K562 (cell line): ENCODE results near the gene CNPY4. TPM values are rescaled to one million over a fixed set of nuclear protein-coding genes. Genes with fewer than 3 reads are reported as not detected.
A peak's percentile ranks its signal among the peaks of the same experiment; 100 is the strongest.

Experiments
- ARID2 ChIP-seq: fragments of 450-650 bp; IDR thresholded peaks from 2 replicates; pipeline ENCODE4 v1.6.1; 2017; ENCODE audit warnings: antibody characterized with exemption, mild to moderate bottlenecking
- CREM ChIP-seq: IDR thresholded peaks from 2 replicates; pipeline ENCODE4 v1.6.1; 2014; ENCODE audit warnings: antibody characterized with exemption, low read depth
- DPF2 ChIP-seq: fragments of 450-650 bp; IDR thresholded peaks from 2 replicates; pipeline ENCODE4 v1.6.1; 2016
- ETV5 ChIP-seq: sonication (generic); formaldehyde crosslinking; IDR thresholded peaks from 2 replicates; pipeline ENCODE4 v1.4.0; 2020; ENCODE audit warnings: low read depth, mild to moderate bottlenecking, missing genetic modification reagents
- GATAD2A ChIP-seq: fragments of 450-650 bp; IDR thresholded peaks from 2 replicates; pipeline ENCODE4 v1.6.1; 2017
- ILK ChIP-seq: fragments of 450-650 bp; IDR thresholded peaks from 2 replicates; pipeline ENCODE4 v1.6.1; 2016; ENCODE audit warnings: missing genetic modification characterization, low read depth, mild to moderate bottlenecking, missing compliant biosample characterization, moderate library complexity, borderline replicate concordance
- LCOR ChIP-seq: sonication (generic); formaldehyde crosslinking; IDR thresholded peaks from 2 replicates; pipeline ENCODE4 v1.8.0; 2022; ENCODE audit warnings: mild to moderate bottlenecking, missing genetic modification reagents
- NFIC ChIP-seq: fragments of 450-650 bp; IDR thresholded peaks from 2 replicates; pipeline ENCODE4 v1.6.1; 2017; ENCODE audit warnings: mild to moderate bottlenecking, inconsistent platforms
- NR2C1 ChIP-seq, 2 experiments: fragments of 450-650 bp; IDR thresholded peaks; 2 replicates each; pipeline ENCODE4 v1.6.1; 2017; ENCODE audit warnings: mild to moderate bottlenecking in 2 of 2, antibody characterized with exemption in 1 of 2, inconsistent platforms in 1 of 2, missing compliant biosample characterization in 1 of 2, missing genetic modification characterization in 1 of 2
- PBX2 ChIP-seq, 2 experiments: IDR thresholded peaks in 1 of 2; conservative IDR thresholded peaks in 1 of 2; 2 replicates each; pipeline ENCODE4 v1.6.1; 2016; ENCODE audit warnings: low read depth in 2 of 2, mild to moderate bottlenecking in 1 of 2, missing compliant biosample characterization in 1 of 2, missing genetic modification characterization in 1 of 2, moderate library complexity in 1 of 2
- PML ChIP-seq: IDR thresholded peaks from 2 replicates; pipeline ENCODE4 v1.6.1; 2012; ENCODE audit warnings: low read length, inconsistent platforms
- POLR2AphosphoS5 ChIP-seq: IDR thresholded peaks from 2 replicates; pipeline ENCODE4 v1.6.1; 2011; ENCODE audit warnings: mild to moderate bottlenecking, low read depth, low read length, moderate library complexity; ENCODE audit not compliant: control insufficient read depth, insufficient read depth
- PRPF4 ChIP-seq: fragments of 200-400 bp; formaldehyde crosslinking; IDR thresholded peaks from one replicate; pipeline ENCODE4 v1.6.1; 2017; ENCODE audit warnings: low read length, low read depth, mild to moderate bottlenecking; ENCODE audit not compliant: insufficient read depth, poor library complexity, severe bottlenecking
- SMARCA5 ChIP-seq: fragments of 450-650 bp; IDR thresholded peaks from 2 replicates; pipeline ENCODE4 v1.6.1; 2016
- SREBF2 ChIP-seq: sonication (generic); formaldehyde crosslinking; IDR thresholded peaks from 2 replicates; pipeline ENCODE4 v1.4.0; 2020; ENCODE audit warnings: mild to moderate bottlenecking, missing genetic modification reagents
- TAF7 ChIP-seq: fragments of 450-650 bp; IDR thresholded peaks from 2 replicates; pipeline ENCODE4 v1.6.1; 2016; ENCODE audit warnings: missing genetic modification characterization, missing compliant biosample characterization
- ZFP30 ChIP-seq: fragments of 250-450 bp; sonication (Bioruptor Pico); IDR thresholded peaks from 2 replicates; pipeline ENCODE4 v1.8.0; 2022; ENCODE audit warnings: moderate library complexity, mild to moderate bottlenecking, inconsistent platforms, borderline replicate concordance
- ZNF277 ChIP-seq: fragments of 250-450 bp; sonication (Bioruptor Pico); IDR thresholded peaks from 2 replicates; pipeline ENCODE4 v1.8.0; 2022; ENCODE audit warnings: inconsistent platforms, mild to moderate bottlenecking, moderate library complexity, borderline replicate concordance
- polyA plus RNA-seq, 8 experiments: library from polyadenylated mRNA; depleted of rRNA in 4 of 8; stranded (reverse) in 5 of 8; unstranded in 3 of 8; fragments of >200 nt; fragmentation: Nextera tagmentation in 2 of 8; fragmentation: Illumina TruSeq in 1 of 8; extraction: Ambion mirVana in 2 of 8; extraction: Trizol in 1 of 8; gene quantifications; 2 replicates each; pipeline versions ENCODE4 v1.2.1 to v1.2.3, GENCODE V29; 2011 to 2014; ENCODE audit warnings: inconsistent platforms in 1 of 8, missing spikeins in 1 of 8
- total RNA-seq, 7 experiments: library from RNA; depleted of rRNA in 6 of 7; stranded (reverse); fragments of >200 nt in 6 of 7; fragmentation: Illumina TruSeq in 2 of 7; extraction: Trizol in 2 of 7; gene quantifications; 2 replicates each; pipeline versions ENCODE4 v1.2.1 to v1.2.3, GENCODE V29; 2011 to 2021; ENCODE audit warnings: low replicate concordance in 1 of 7
- TF ChIP-seq, protein P1 (sequence below): sonication (generic); formaldehyde crosslinking; IDR thresholded peaks from 2 replicates; pipeline ENCODE4 v1.8.1; 2023; ENCODE audit warnings: missing genetic modification reagents, mild to moderate bottlenecking, borderline replicate concordance
- TF ChIP-seq, protein P2 (sequence below): fragments of 250-450 bp; sonication (Bioruptor Pico); IDR thresholded peaks from 2 replicates; pipeline ENCODE4 v1.9.0; 2021; ENCODE audit warnings: mild to moderate bottlenecking

The CNPY4 gene
- total and polyA plus RNA-seq, 9 of the 15 experiments (the other 6 are each of a cell fraction or from before 2014, with no cell fraction given), result 1.9 to 11.2 (median 7.0) TPM

GRCh38 chr7:100159099-100159623 lies 39.7 kb downstream of the CNPY4 start (continued):
- TF ChIP-seq, protein P1, sequence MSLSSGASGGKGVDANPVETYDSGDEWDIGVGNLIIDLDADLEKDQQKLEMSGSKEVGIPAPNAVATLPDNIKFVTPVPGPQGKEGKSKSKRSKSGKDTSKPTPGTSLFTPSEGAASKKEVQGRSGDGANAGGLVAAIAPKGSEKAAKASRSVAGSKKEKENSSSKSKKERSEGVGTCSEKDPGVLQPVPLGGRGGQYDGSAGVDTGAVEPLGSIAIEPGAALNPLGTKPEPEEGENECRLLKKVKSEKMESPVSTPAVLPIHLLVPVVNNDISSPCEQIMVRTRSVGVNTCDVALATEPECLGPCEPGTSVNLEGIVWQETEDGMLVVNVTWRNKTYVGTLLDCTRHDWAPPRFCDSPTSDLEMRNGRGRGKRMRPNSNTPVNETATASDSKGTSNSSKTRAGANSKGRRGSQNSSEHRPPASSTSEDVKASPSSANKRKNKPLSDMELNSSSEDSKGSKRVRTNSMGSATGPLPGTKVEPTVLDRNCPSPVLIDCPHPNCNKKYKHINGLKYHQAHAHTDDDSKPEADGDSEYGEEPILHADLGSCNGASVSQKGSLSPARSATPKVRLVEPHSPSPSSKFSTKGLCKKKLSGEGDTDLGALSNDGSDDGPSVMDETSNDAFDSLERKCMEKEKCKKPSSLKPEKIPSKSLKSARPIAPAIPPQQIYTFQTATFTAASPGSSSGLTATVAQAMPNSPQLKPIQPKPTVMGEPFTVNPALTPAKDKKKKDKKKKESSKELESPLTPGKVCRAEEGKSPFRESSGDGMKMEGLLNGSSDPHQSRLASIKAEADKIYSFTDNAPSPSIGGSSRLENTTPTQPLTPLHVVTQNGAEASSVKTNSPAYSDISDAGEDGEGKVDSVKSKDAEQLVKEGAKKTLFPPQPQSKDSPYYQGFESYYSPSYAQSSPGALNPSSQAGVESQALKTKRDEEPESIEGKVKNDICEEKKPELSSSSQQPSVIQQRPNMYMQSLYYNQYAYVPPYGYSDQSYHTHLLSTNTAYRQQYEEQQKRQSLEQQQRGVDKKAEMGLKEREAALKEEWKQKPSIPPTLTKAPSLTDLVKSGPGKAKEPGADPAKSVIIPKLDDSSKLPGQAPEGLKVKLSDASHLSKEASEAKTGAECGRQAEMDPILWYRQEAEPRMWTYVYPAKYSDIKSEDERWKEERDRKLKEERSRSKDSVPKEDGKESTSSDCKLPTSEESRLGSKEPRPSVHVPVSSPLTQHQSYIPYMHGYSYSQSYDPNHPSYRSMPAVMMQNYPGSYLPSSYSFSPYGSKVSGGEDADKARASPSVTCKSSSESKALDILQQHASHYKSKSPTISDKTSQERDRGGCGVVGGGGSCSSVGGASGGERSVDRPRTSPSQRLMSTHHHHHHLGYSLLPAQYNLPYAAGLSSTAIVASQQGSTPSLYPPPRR, result no peak
- TF ChIP-seq SREBF2 (no peak), TAF7 (no peak; the same call in 1 of the 2 replicates), CREM (0 out of 2 replicates have a peak, but pooled peaks have one; percentile 9), DPF2 (peak; percentile 62), PML (no peak), PRPF4 (no peak), POLR2AphosphoS5 (no peak), ETV5 (no peak; the same call in 1 of the 2 replicates), GATAD2A (no peak), ILK (tag) (no peak), PBX2 (CRISPR knock-in tag; IDR thresholded peaks at IDR 0.05; ENCODE audit: low read depth) (no peak), PBX2 (tag; conservative IDR thresholded peaks at IDR 0.05; ENCODE audit: low read depth) (peak; percentile 83), NFIC (no peak), ZFP30 (CRISPR knock-in tag) (no peak), LCOR (CRISPR knock-in tag) (no peak), SMARCA5 (peak; percentile 85; the same call in 1 of the 2 replicates), NR2C1 (IDR thresholded peaks at IDR 0.05) (0 out of 2 replicates have a peak, but pooled peaks have one; percentile 18), NR2C1 (tag; IDR thresholded peaks at IDR 0.05) (no peak), ZNF277 (CRISPR knock-in tag) (no peak), ARID2 (no peak)
- TF ChIP-seq, protein P2, sequence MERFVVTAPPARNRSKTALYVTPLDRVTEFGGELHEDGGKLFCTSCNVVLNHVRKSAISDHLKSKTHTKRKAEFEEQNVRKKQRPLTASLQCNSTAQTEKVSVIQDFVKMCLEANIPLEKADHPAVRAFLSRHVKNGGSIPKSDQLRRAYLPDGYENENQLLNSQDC (CRISPR knock-in tag), result no peak
